HG02798 (cell line): ENCODE data around the gene OR2C3.

Experiments
- ATAC-seq: cut with Tn5 transposase; IDR thresholded peaks from one replicate; pipeline ENCODE4 v1.9.1; 2021; ENCODE audit warnings: mild to moderate bottlenecking; ENCODE audit not compliant: unreplicated experiment, poor library complexity

Gene OR2C3

GRCh38 chr1:247536340-247536739 lies at the start of gene OR2C3:
TSS of gene OR2C3 (minus strand) at chr1:247536440. CDS start at chr1:247532511, 3,929 bp downstream.
- ATAC-seq, result no peak

GRCh38 chr1:247578946-247579460 lies 42.8 kb upstream of the OR2C3 start:
- no peak for ATAC-seq

GRCh38 chr1:247576514-247576913 lies 40.3 kb upstream of the OR2C3 start:
- ATAC-seq, result peak; percentile 63

GRCh38 chr1:247574664-247575063 lies 38.4 kb upstream of the OR2C3 start:
- ATAC-seq, result no peak

GRCh38 chr1:247574236-247574635 lies 38.0 kb upstream of the OR2C3 start:
- no peak for ATAC-seq

GRCh38 chr1:247562198-247562597 lies 26.0 kb upstream of the OR2C3 start:
- no peak for ATAC-seq

- ATAC-seq, result no peak
These were observed 25.5 kb upstream of the OR2C3 start for GRCh38 chr1:247561711-247562110.

GRCh38 chr1:247557926-247558674 lies 21.9 kb upstream of the OR2C3 start:
- ATAC-seq, result no peak

GRCh38 chr1:247552231-247552630 lies 16.0 kb upstream of the OR2C3 start:
- ATAC-seq, result no peak

- no peak for ATAC-seq
These were observed 15.5 kb upstream of the OR2C3 start for GRCh38 chr1:247551721-247552120.

- ATAC-seq, result no peak
These were observed 12.5 kb upstream of the OR2C3 start, which contains the start of gene GCSAML for GRCh38 chr1:247548769-247549182. TSS of gene GCSAML (plus strand) at chr1:247549134. CDS start at chr1:247549192, 58 bp downstream.

GRCh38 chr1:247548092-247548491 lies 11.9 kb upstream of the OR2C3 start:
- no peak for ATAC-seq

- no peak for ATAC-seq
These were observed 6.6 kb upstream of the OR2C3 start for GRCh38 chr1:247542811-247543210.

GRCh38 chr1:247540581-247540980 lies 4.3 kb upstream of the OR2C3 start:
- no peak for ATAC-seq

- no peak for ATAC-seq
These were observed 3.0 kb upstream of the OR2C3 start for GRCh38 chr1:247539215-247539614.

GRCh38 chr1:247538561-247538960 lies 2.3 kb upstream of the OR2C3 start:
- no peak for ATAC-seq

GRCh38 chr1:247535402-247535801 lies 838 bp downstream of the OR2C3 start:
- no peak for ATAC-seq

- ATAC-seq, result no peak
These were observed 4.3 kb downstream of the OR2C3 start for GRCh38 chr1:247531937-247532336.

GRCh38 chr1:247530785-247531184 lies 5.5 kb downstream of the OR2C3 start:
- no peak for ATAC-seq

GRCh38 chr1:247529771-247530355 lies 6.4 kb downstream of the OR2C3 start:
- ATAC-seq, result no peak

GRCh38 chr1:247528812-247529474 lies 7.3 kb downstream of the OR2C3 start:
- no peak for ATAC-seq
